ENCODE data around the gene TNFRSF13B. TPM values are rescaled to one million over a fixed set of nuclear protein-coding genes. Genes with fewer than 3 reads are reported as not detected.

Gene TNFRSF13B
- total and polyA plus RNA-seq, 2 experiments from 2014 or later: not detected

- no peak overlapping the region for H3K4me3 ChIP-seq
- H3K9me3 ChIP-seq (ENCODE audit: low read depth): no peaks in the 10 kb centered on the region
- DNase-seq (ENCODE audit: low read depth in 1 of 2, low spot score in 1 of 2): no peak
- no peak for TF ChIP-seq CTCF (IDR thresholded peaks at IDR 0.05; ENCODE audit: low read depth, low read length)
- H3K27ac ChIP-seq: no peak overlapping the region
- H3K4me1 ChIP-seq (ENCODE audit: low read depth): no peaks in the 10 kb centered on the region
- no peaks in the 10 kb centered on the region for H3K27me3 ChIP-seq
- no peaks in the 10 kb centered on the region for H3K36me3 ChIP-seq
Observed at GRCh38 chr17:16937431-16937830, 34.5 kb downstream of the TNFRSF13B start.

- no peak for TF ChIP-seq CTCF (IDR thresholded peaks at IDR 0.05; ENCODE audit: low read depth, low read length)
- no peaks in the 10 kb centered on the region for H3K9me3 ChIP-seq (ENCODE audit: low read depth)
- no peaks in the 10 kb centered on the region for H3K27me3 ChIP-seq
- H3K4me1 ChIP-seq (ENCODE audit: low read depth): peaks cover 4% of the 10 kb centered on the region
- H3K27ac ChIP-seq: no peak overlapping the region
- no peaks in the 10 kb centered on the region for H3K36me3 ChIP-seq
- DNase-seq (ENCODE audit: low read depth in 1 of 2, low spot score in 1 of 2): no peak
- no peak overlapping the region for H3K4me3 ChIP-seq
Observed at GRCh38 chr17:16936536-16937310, 35.2 kb downstream of the TNFRSF13B start.

- Histone ChIP-seq H3K4me3 (no peak overlapping the region), H3K4me1 (ENCODE audit: low read depth) (peaks cover 6% of the 10 kb centered on the region), H3K27me3 (no peaks in the 10 kb centered on the region), H3K27ac (no peak overlapping the region), H3K36me3 (no peaks in the 10 kb centered on the region), H3K9me3 (ENCODE audit: low read depth) (no peaks in the 10 kb centered on the region)
- no peak for DNase-seq (ENCODE audit: low read depth in 1 of 2, low spot score in 1 of 2)
- no peak for TF ChIP-seq CTCF (IDR thresholded peaks at IDR 0.05; ENCODE audit: low read depth, low read length)
Observed at GRCh38 chr17:16935786-16936185, 36.1 kb downstream of the TNFRSF13B start.

GRCh38 chr17:16935241-16935663 is 36.7 kb downstream of the TNFRSF13B start:
- H3K4me3 ChIP-seq: no peak overlapping the region
- peaks cover 6% of the 10 kb centered on the region for H3K4me1 ChIP-seq (ENCODE audit: low read depth)
- H3K36me3 ChIP-seq: no peaks in the 10 kb centered on the region
- no peaks in the 10 kb centered on the region for H3K27me3 ChIP-seq
- TF ChIP-seq CTCF (IDR thresholded peaks at IDR 0.05; ENCODE audit: low read depth, low read length): no peak
- DNase-seq (ENCODE audit: low read depth in 1 of 2, low spot score in 1 of 2): no peak
- no peaks in the 10 kb centered on the region for H3K9me3 ChIP-seq (ENCODE audit: low read depth)
- no peak overlapping the region for H3K27ac ChIP-seq

- Histone ChIP-seq H3K27ac (no peak overlapping the region), H3K9me3 (ENCODE audit: low read depth) (no peaks in the 10 kb centered on the region), H3K4me1 (ENCODE audit: low read depth) (peaks cover 6% of the 10 kb centered on the region), H3K4me3 (no peak overlapping the region), H3K36me3 (no peaks in the 10 kb centered on the region), H3K27me3 (no peaks in the 10 kb centered on the region)
- DNase-seq (ENCODE audit: low read depth in 1 of 2, low spot score in 1 of 2): no peak
- TF ChIP-seq CTCF (IDR thresholded peaks at IDR 0.05; ENCODE audit: low read depth, low read length): no peak
Observed at GRCh38 chr17:16934836-16935235, 37.1 kb downstream of the TNFRSF13B start.
